CD4-positive, alpha-beta T cell treated with Interleukin-4 for 4 hours (primary cell): ENCODE data around the gene NPVF.

Experiments
- DNase-seq: peaks from one replicate; pipeline ENCODE4 v3.0.0-alpha.2; 2020

NPVF gene

GRCh38 chr7:25223206-25223605 lies 5.1 kb downstream of the NPVF start:
- DNase-seq: no peak

- DNase-seq: no peak
Observed at GRCh38 chr7:25222666-25223065, 5.6 kb downstream of the NPVF start.

GRCh38 chr7:25221009-25221408 lies 7.3 kb downstream of the NPVF start:
- no peak for DNase-seq

- DNase-seq: no peak
Observed at GRCh38 chr7:25218191-25218590, 10.1 kb downstream of the NPVF start.

GRCh38 chr7:25216837-25217236 lies 11.4 kb downstream of the NPVF start:
- peak; percentile 55 for DNase-seq

- no peak for DNase-seq
Observed at GRCh38 chr7:25215694-25216335, 12.5 kb downstream of the NPVF start.

GRCh38 chr7:25208525-25209221 lies 19.6 kb downstream of the NPVF start:
- no peak for DNase-seq

- no peak for DNase-seq
Observed at GRCh38 chr7:25207887-25208286, 20.4 kb downstream of the NPVF start.

- DNase-seq: no peak
Observed at GRCh38 chr7:25206765-25207164, 21.5 kb downstream of the NPVF start.

- no peak for DNase-seq
Observed at GRCh38 chr7:25196132-25196896, 32.0 kb downstream of the NPVF start.

- no peak for DNase-seq
Observed at GRCh38 chr7:25194036-25194435, 34.2 kb downstream of the NPVF start.

- no peak for DNase-seq
Observed at GRCh38 chr7:25192043-25192442, 36.2 kb downstream of the NPVF start.

GRCh38 chr7:25189197-25189596 lies 39.1 kb downstream of the NPVF start:
- DNase-seq: no peak

GRCh38 chr7:25187932-25188331 lies 40.4 kb downstream of the NPVF start:
- no peak for DNase-seq

GRCh38 chr7:25186436-25186835 lies 41.9 kb downstream of the NPVF start:
- DNase-seq: no peak

- DNase-seq: no peak
Observed at GRCh38 chr7:25181532-25181931, 46.8 kb downstream of the NPVF start.

GRCh38 chr7:25180946-25181345 lies 47.3 kb downstream of the NPVF start:
- no peak for DNase-seq

- DNase-seq: no peak
Observed at GRCh38 chr7:25180592-25180923, 47.7 kb downstream of the NPVF start.

GRCh38 chr7:25179771-25180591 lies 48.3 kb downstream of the NPVF start:
- DNase-seq: peak; percentile 91

- DNase-seq: no peak
Observed at GRCh38 chr7:25179325-25179724, 49.0 kb downstream of the NPVF start.
